Stimulated activated CD4-positive, alpha-beta T cell treated with anti-CD3 and anti-CD28 coated beads, Interleukin-15, amount 100 ng/mL, for 48 hours (primary cell): ENCODE data around the gene LSM2.

Experiments used
- DNase-seq, 2 donors: peaks; one replicate each; pipeline ENCODE4 v3.0.0-alpha.2; 2020; ENCODE audit warnings: low read depth in 2 of 2

The LSM2 gene

GRCh38 chr6:31750411-31751022 is 56.2 kb downstream of the LSM2 start:
- no peak for DNase-seq

DNA sequence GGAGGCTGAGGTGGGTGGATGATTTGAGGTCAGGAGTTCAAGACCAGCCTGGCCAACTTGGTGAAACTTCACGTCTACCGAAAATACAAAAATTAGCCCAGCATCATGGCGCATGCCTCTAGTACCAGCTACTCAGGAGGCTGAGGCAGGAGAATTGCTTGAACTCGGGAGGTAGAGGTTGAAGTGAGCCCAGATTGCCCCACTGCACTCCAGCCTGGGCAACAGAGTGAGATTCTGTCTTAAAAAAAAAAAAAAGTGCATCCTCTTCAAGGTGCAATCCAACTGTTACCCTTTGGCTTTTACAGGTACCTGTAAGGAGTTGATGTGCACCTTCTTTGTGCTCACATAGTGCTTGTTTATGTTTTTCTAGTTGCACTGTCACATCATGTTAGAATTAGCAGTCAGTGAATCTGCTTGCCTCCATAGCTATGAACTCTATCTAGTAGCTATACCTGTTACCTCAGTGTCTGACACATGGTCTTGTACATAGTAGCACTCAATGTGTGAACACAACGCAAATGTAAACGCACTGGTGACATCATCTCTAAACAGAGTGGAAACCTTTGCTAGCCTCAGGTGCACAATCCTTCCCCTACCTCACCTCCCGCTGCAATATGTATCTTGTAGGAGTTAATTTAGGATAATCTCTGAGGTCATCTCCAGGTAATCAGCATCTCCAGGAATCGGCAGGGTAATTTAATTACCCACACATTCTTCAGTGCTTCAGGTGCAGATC is 57.3 kb downstream of the LSM2 start:
- DNase-seq: no peak
